Activated naive CD4-positive, alpha-beta T cell treated with anti-CD3 and anti-CD28 coated beads for 36 hours (primary cell): ENCODE results near the gene STARD9. TPM values are rescaled to one million over a fixed set of nuclear protein-coding genes. Genes with fewer than 3 reads are reported as not detected.
"Not testable (repeated sequence)": the region's sequence is repeated elsewhere in the genome, so short reads cannot be mapped to it uniquely, and the experiment has no call there.

ENCODE experiments used
- CTCF ChIA-PET: fragments of 350-600 bp; sonication (Branson Sonifier 250); formaldehyde crosslinking; loops from one replicate; lab custom pipeline; 2021; ENCODE audit warnings: antibody characterized with exemption; lab: Charles Lee
- DNase-seq: peaks from one replicate; pipeline ENCODE4 v3.0.0-alpha.2; 2020
- H3K27ac Mint-ChIP-seq: one replicate; pipeline ENCODE4 v1.8.0; 2021; ENCODE audit warnings: mild to moderate bottlenecking, mixed read lengths
- H3K27me3 Mint-ChIP-seq: one replicate; pipeline ENCODE4 v1.8.0; 2021; ENCODE audit warnings: low read depth, mixed read lengths
- H3K36me3 Mint-ChIP-seq: one replicate; pipeline ENCODE4 v1.8.0; 2021; ENCODE audit warnings: low read depth, mixed read lengths
- H3K4me1 Mint-ChIP-seq: one replicate; pipeline ENCODE4 v1.8.0; 2021; ENCODE audit warnings: low read depth, mixed read lengths
- H3K4me3 Mint-ChIP-seq: one replicate; pipeline ENCODE4 v1.8.0; 2021; ENCODE audit warnings: mild to moderate bottlenecking, moderate library complexity, mixed read lengths
- H3K9me3 Mint-ChIP-seq: one replicate; pipeline ENCODE4 v1.8.0; 2021; ENCODE audit warnings: mixed read lengths
- intact Hi-C: fragments of 100-400 bp; cut with micrococcal nuclease; formaldehyde crosslinking; loops from one replicate; pipeline ENCODE4 v1.15.1; 2023
- total RNA-seq, 2 experiments: library from RNA; stranded (reverse); gene quantifications; one replicate each; pipeline ENCODE4 v1.2.3, GENCODE V29; 2021

Gene STARD9
- total RNA-seq, 2 experiments from 2014 or later: 1.9 to 2.5 TPM

GRCh38 chr15:42736178-42736792 lies 160.9 kb downstream of the STARD9 start:
- CTCF ChIA-PET: interaction anchor here (1.2 to 1.4 kb wide), 3 partner anchors 14 to 190 kb away, joined by 3 to 4 read pairs (median 3); no protein-coding TSS in a partner anchor
- Mint-ChIP-seq H3K27me3 (no peaks in the 10 kb centered on the region), H3K27ac (peak overlapping the region; percentile 41), H3K9me3 (no peaks in the 10 kb centered on the region), H3K36me3 (peaks cover 15% of the 10 kb centered on the region), H3K4me3 (peak overlapping the region; percentile 69), H3K4me1 (peaks cover 11% of the 10 kb centered on the region)
- intact Hi-C loops: loop anchor here (2.0 to 5.0 kb wide), 2 partner anchors 161 to 396 kb away; partner anchors contain the start of genes STARD9 and TMEM62
- no peak for DNase-seq

DNA sequence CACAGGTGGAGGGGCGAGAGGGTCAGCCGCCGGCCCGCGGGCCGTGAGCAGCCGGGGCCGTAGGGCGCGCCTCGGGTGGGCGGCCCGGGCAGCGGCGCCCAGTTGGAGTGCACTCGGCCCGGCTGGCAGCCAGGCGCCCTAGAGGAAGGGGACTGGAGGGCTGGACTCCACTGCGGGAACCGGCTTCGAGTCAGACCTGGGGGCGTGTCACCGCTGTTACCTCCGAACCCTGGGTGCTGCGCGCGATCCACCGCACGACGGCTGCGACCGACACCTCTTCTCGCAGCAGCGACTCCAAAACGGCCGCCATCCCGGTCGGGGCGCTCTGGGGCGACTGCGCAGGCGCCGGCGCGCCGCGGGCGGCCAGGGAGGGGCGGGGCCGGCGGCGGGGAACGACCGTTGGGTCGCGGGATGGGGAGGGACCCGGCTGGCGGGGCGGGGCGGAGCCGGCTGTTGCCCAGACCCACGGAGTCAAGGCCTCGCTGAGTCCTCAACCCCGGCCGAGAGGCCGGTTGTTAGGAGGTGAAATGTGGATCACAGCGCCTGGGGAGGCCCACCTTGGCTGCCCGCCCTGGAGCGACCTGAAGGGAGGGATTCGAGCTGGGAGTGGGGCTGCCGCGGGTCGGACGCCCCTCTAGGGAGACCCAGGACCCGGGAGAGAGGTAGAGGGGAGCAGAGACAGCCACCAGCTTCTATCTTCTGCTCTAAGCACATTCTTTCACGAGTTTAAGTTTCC lies 161.6 kb downstream of the STARD9 start, which contains the start of gene CDAN1:
Gene CDAN1 (minus strand): TSS at position 336 of the 736 bp plus-strand sequence. CDS start 26 bp downstream, at position 310.
- CTCF ChIA-PET: interaction anchor here (0.6 to 1.2 kb wide), 4 partner anchors 33 to 209 kb away, joined by 3 to 4 read pairs (median 4); no protein-coding TSS in a partner anchor
- Mint-ChIP-seq H3K27me3 (no peaks in the 10 kb centered on the region), H3K9me3 (no peaks in the 10 kb centered on the region), H3K4me1 (peaks cover 11% of the 10 kb centered on the region), H3K27ac (peak within 1 kb of the TSS; percentile 69), H3K4me3 (peak within 1 kb of the TSS; percentile 78), H3K36me3 (peaks cover 10% of the 10 kb centered on the region)
- DNase-seq: peak; percentile 92
- intact Hi-C loops: loop anchor here (1.0 to 5.0 kb wide), 5 partner anchors 162 to 464 kb away; partner anchors contain the start of genes GANC, STARD9, TMEM62 and TMEM87A

DNA sequence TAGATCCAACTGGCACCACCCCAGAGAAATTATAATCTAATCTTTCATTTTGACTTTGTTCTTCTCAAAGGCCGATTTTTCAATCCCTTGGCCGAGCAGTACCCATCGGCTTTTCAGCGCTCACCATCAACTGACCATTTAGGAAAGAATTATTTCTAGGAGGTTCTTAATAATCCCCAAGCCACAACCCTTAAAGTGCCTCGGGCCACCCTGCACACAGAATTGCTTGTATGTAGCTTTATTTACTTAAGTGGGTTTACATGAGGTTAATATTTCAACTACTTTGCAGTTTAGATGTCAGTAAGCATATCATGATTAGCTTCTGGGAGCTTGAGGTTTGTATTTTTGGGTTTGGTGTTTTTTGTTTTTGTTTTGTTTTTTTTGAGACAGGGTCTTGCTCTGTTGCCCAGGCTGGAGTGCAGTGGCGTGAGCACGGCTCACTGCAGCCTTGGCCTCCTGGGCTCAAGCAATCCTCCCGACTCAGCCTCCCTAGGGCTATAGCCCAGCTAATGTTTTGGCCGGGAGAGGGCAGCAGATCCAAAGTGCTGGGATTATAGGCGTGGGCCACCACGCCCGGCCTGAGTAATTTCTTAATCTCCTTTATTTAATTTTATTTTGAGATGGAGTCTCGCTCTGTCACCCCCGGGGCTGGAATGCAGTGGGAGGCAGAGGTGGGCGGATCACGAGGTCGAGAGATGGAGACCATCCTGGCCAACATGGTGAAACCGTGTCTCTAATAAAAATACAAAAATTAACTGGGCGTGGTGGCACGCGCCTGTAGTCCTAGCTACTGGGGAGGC lies 162.3 kb downstream of the STARD9 start:
- no peaks in the 10 kb centered on the region for H3K9me3 Mint-ChIP-seq
- peak overlapping the region; percentile 69 for H3K27ac Mint-ChIP-seq
- H3K27me3 Mint-ChIP-seq: no peaks in the 10 kb centered on the region
- peaks cover 11% of the 10 kb centered on the region for H3K4me1 Mint-ChIP-seq
- peak overlapping the region; percentile 78 for H3K4me3 Mint-ChIP-seq
- intact Hi-C loops: loop anchor here (1.0 to 5.0 kb wide), 5 partner anchors 163 to 464 kb away; partner anchors contain the start of genes GANC, STARD9, TMEM62 and TMEM87A
- no peak for DNase-seq
- CTCF ChIA-PET: interaction anchor here (0.6 to 0.8 kb wide), 3 partner anchors 73 to 209 kb away, joined by 3 to 4 read pairs (median 4); no protein-coding TSS in a partner anchor
- H3K36me3 Mint-ChIP-seq: peaks cover 7% of the 10 kb centered on the region

DNA sequence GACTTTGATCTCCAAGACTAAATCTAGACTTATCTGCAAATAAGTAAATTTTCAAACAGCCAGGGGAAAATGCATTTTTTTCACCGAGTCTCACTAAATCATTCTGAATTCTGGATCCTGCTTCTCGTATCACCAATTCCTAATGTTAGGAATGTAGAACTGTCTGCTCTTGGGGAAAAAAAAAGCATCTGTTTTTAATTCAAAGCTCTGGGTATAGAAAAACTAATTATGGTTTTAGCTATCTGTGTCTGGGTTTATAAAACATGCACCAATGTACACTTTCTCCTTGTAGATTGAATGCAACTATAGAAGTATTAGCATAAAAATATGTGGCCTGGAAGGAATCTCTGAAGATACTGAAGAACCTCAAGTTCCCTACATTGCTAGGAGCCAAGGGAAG lies 166.3 kb downstream of the STARD9 start:
- no peaks in the 10 kb centered on the region for H3K9me3 Mint-ChIP-seq
- H3K27me3 Mint-ChIP-seq: no peaks in the 10 kb centered on the region
- peaks cover 4% of the 10 kb centered on the region for H3K4me1 Mint-ChIP-seq
- no peak overlapping the region for H3K27ac Mint-ChIP-seq
- CTCF ChIA-PET: no interaction called here
- peaks cover 3% of the 10 kb centered on the region for H3K36me3 Mint-ChIP-seq
- no peak for DNase-seq
- intact Hi-C loops: no loop called here
- H3K4me3 Mint-ChIP-seq: no peak overlapping the region

- CTCF ChIA-PET: no interaction called here
- Mint-ChIP-seq H3K27ac (no peak overlapping the region), H3K36me3 (peaks cover 3% of the 10 kb centered on the region), H3K4me1 (peaks cover 4% of the 10 kb centered on the region), H3K4me3 (no peak overlapping the region), H3K27me3 (no peaks in the 10 kb centered on the region), H3K9me3 (no peaks in the 10 kb centered on the region)
- intact Hi-C loops: no loop called here
- DNase-seq: no peak
These were observed 166.7 kb downstream of the STARD9 start for GRCh38 chr15:42742149-42742548.

- H3K4me3 Mint-ChIP-seq: no peak overlapping the region
- intact Hi-C loops: no loop called here
- no peaks in the 10 kb centered on the region for H3K9me3 Mint-ChIP-seq
- no peak for DNase-seq
- H3K27ac Mint-ChIP-seq: no peak overlapping the region
- CTCF ChIA-PET: no interaction called here
- H3K27me3 Mint-ChIP-seq: no peaks in the 10 kb centered on the region
- no peaks in the 10 kb centered on the region for H3K4me1 Mint-ChIP-seq
- H3K36me3 Mint-ChIP-seq: peaks cover 3% of the 10 kb centered on the region
These were observed 168.8 kb downstream of the STARD9 start for GRCh38 chr15:42744195-42744594.

DNA sequence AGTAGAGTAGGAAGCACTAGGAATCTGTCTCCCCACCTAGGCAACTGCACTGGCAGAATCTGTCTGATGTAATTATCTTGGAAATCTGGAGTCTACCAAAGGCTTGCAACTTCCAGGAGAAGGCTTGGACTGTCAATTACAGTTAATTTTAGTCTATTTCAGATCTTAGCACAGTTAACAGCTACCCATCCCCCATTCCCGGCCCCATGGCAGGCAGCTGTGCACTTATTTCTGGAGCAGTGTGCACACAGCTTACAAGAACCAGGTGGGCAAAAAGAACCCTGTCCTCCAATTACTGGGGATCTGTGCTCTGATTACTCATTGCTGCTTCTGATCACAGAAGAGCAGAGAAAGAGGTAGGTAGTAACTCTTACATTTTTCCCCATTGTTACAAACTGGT lies 173.9 kb downstream of the STARD9 start:
- DNase-seq: no peak
- H3K9me3 Mint-ChIP-seq: peaks cover 6% of the 10 kb centered on the region
- intact Hi-C loops: no loop called here
- H3K4me1 Mint-ChIP-seq: no peaks in the 10 kb centered on the region
- no peak overlapping the region for H3K27ac Mint-ChIP-seq
- CTCF ChIA-PET: interaction anchor here (0.7 to 1.0 kb wide), 2 partner anchors 10 to 436 kb away, joined by 3 to 4 read pairs; no protein-coding TSS in a partner anchor
- H3K27me3 Mint-ChIP-seq: no peaks in the 10 kb centered on the region
- H3K4me3 Mint-ChIP-seq: no peak overlapping the region
- peaks cover 36% of the 10 kb centered on the region for H3K36me3 Mint-ChIP-seq

- Mint-ChIP-seq H3K27ac (no peak overlapping the region), H3K4me1 (no peaks in the 10 kb centered on the region), H3K4me3 (no peak overlapping the region), H3K27me3 (no peaks in the 10 kb centered on the region), H3K36me3 (peaks cover 36% of the 10 kb centered on the region), H3K9me3 (peaks cover 6% of the 10 kb centered on the region)
- intact Hi-C loops: no loop called here
- CTCF ChIA-PET: no interaction called here
- no peak for DNase-seq
These were observed 174.9 kb downstream of the STARD9 start for GRCh38 chr15:42750306-42750705.

GRCh38 chr15:42759093-42759492 lies 183.7 kb downstream of the STARD9 start:
- Mint-ChIP-seq H3K36me3 (peaks cover 26% of the 10 kb centered on the region), H3K4me3 (no peak overlapping the region), H3K9me3 (peaks cover 23% of the 10 kb centered on the region), H3K27ac (no peak overlapping the region), H3K4me1 (no peaks in the 10 kb centered on the region), H3K27me3 (no peaks in the 10 kb centered on the region)
- CTCF ChIA-PET: interaction anchor here (0.6 kb wide), 1 partner anchor 111 kb away, joined by 3 read pairs; no protein-coding TSS in a partner anchor
- intact Hi-C loops: no loop called here
- no peak for DNase-seq

GRCh38 chr15:42760759-42761158 lies 185.4 kb downstream of the STARD9 start:
- intact Hi-C loops: no loop called here
- H3K36me3 Mint-ChIP-seq: peaks cover 36% of the 10 kb centered on the region
- H3K27me3 Mint-ChIP-seq: no peaks in the 10 kb centered on the region
- CTCF ChIA-PET: no interaction called here
- H3K27ac Mint-ChIP-seq: no peak overlapping the region
- no peak for DNase-seq
- no peaks in the 10 kb centered on the region for H3K4me1 Mint-ChIP-seq
- H3K4me3 Mint-ChIP-seq: no peak overlapping the region
- H3K9me3 Mint-ChIP-seq: peaks cover 30% of the 10 kb centered on the region

- CTCF ChIA-PET, H3K27me3 Mint-ChIP-seq, H3K4me1 Mint-ChIP-seq, H3K4me3 Mint-ChIP-seq, H3K27ac Mint-ChIP-seq, intact Hi-C loops, DNase-seq: not testable (repeated sequence)
- H3K36me3 Mint-ChIP-seq: peaks cover 39% of the 10 kb centered on the region
- H3K9me3 Mint-ChIP-seq: peaks cover 35% of the 10 kb centered on the region
These were observed 186.4 kb downstream of the STARD9 start for GRCh38 chr15:42761813-42762212.
